ENCODE data around the gene ARHGAP22. TPM values are rescaled to one million over a fixed set of nuclear protein-coding genes. Genes with fewer than 3 reads are reported as not detected.
A peak's percentile ranks its signal among the peaks of the same experiment; 100 is the strongest.

The ARHGAP22 gene
- total RNA-seq, 1 donor from 2014 or later = 6.2 TPM

DNA sequence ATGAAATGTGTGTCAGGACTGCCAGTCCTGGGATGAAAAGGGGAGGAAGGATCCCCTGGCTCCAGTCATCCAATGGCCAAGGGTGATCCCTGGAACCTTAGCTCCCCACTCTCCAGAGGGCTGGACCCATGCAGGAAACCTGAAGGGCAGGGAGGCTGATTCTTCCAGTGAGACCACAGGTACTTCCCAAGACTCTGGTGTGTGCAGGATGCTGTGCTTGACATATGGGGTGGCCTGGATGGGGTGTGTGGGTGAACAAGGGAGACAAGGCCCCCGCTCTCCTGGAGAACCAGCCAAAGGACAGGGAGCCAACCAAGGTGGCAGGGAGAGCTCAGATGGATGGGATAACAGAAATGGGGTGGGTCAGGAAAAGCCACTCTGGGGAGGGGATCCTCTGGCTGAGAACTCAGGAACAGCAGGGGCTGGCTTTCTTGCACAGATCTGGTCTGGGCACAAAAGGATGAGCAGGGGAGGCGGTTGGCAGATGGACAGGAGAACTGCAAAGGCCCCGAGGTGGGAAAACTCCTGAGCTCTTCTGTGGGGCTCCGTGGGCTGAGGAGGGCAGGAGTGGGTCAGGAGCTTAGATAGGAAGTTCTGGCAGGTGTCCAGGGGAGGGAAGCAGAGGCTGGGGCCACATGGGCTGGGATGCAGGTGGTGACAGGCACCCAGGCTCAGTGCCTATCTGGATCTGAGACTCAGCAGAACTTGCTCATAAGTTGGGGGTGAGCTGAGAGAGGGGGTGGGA, 100.6 kb downstream of the ARHGAP22 start:
- Histone ChIP-seq H3K4me3 (ENCODE audit: insufficient read depth, low read depth, low read length) (no peak overlapping the region), H3K4me1 (ENCODE audit: insufficient read depth, low read length) (peaks cover under 1% of the 10 kb centered on the region), H3K36me3 (ENCODE audit: insufficient read depth, low read length) (peaks cover 2% of the 10 kb centered on the region), H3K79me2 (ENCODE audit: insufficient read depth, low read length) (peaks cover 66% of the 10 kb centered on the region), H3K9ac (ENCODE audit: low read length) (no peak overlapping the region), H2AFZ (ENCODE audit: low read depth, low read length) (no peak overlapping the region), H3K27me3 (ENCODE audit: insufficient read depth, low read length) (no peaks in the 10 kb centered on the region), H3K4me2 (ENCODE audit: low read length) (no peak overlapping the region), H3K9me3 (ENCODE audit: insufficient read depth, low read depth, low read length) (no peaks in the 10 kb centered on the region), H3K27ac (ENCODE audit: low read depth, low read length) (no peak overlapping the region), H4K20me1 (ENCODE audit: insufficient read depth, low read length) (peaks cover 68% of the 10 kb centered on the region)
- H3K27ac Mint-ChIP-seq (ENCODE audit: unreplicated experiment) = peak overlapping the region; percentile 26
- FAIRE-seq = no peak
- no peak for DNase-seq (ENCODE audit: low read depth)
- TF ChIP-seq, protein P1, sequence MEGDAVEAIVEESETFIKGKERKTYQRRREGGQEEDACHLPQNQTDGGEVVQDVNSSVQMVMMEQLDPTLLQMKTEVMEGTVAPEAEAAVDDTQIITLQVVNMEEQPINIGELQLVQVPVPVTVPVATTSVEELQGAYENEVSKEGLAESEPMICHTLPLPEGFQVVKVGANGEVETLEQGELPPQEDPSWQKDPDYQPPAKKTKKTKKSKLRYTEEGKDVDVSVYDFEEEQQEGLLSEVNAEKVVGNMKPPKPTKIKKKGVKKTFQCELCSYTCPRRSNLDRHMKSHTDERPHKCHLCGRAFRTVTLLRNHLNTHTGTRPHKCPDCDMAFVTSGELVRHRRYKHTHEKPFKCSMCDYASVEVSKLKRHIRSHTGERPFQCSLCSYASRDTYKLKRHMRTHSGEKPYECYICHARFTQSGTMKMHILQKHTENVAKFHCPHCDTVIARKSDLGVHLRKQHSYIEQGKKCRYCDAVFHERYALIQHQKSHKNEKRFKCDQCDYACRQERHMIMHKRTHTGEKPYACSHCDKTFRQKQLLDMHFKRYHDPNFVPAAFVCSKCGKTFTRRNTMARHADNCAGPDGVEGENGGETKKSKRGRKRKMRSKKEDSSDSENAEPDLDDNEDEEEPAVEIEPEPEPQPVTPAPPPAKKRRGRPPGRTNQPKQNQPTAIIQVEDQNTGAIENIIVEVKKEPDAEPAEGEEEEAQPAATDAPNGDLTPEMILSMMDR (IDR thresholded peaks at IDR 0.05; ENCODE audit: insufficient read depth, low read depth, low read length) = no peak
- no peak for TF ChIP-seq EZH2 (IDR thresholded peaks at IDR 0.05; ENCODE audit: insufficient read depth, low read length)
- peaks cover 14% of the 10 kb centered on the region for H3K27me3 Mint-ChIP-seq (ENCODE audit: low read depth, unreplicated experiment)
- H3K4me3 Mint-ChIP-seq (ENCODE audit: unreplicated experiment) = no peak overlapping the region
- H3K9me3 Mint-ChIP-seq (ENCODE audit: unreplicated experiment) = no peaks in the 10 kb centered on the region
- H3K36me3 Mint-ChIP-seq (ENCODE audit: low read depth, unreplicated experiment) = no peaks in the 10 kb centered on the region
- H3K4me1 Mint-ChIP-seq (ENCODE audit: low read depth, unreplicated experiment) = no peaks in the 10 kb centered on the region

- H3K79me2 ChIP-seq (ENCODE audit: insufficient read depth, low read length) = peaks cover 66% of the 10 kb centered on the region
- H3K4me3 ChIP-seq (ENCODE audit: insufficient read depth, low read depth, low read length) = no peak overlapping the region
- no peaks in the 10 kb centered on the region for H3K27me3 ChIP-seq (ENCODE audit: insufficient read depth, low read length)
- H4K20me1 ChIP-seq (ENCODE audit: insufficient read depth, low read length) = peaks cover 62% of the 10 kb centered on the region
- peaks cover 2% of the 10 kb centered on the region for H3K36me3 ChIP-seq (ENCODE audit: insufficient read depth, low read length)
- no peak for DNase-seq (ENCODE audit: low read depth)
- no peak for FAIRE-seq
- Mint-ChIP-seq H3K9me3 (ENCODE audit: unreplicated experiment) (no peaks in the 10 kb centered on the region), H3K36me3 (ENCODE audit: low read depth, unreplicated experiment) (no peaks in the 10 kb centered on the region), H3K4me3 (ENCODE audit: unreplicated experiment) (no peak overlapping the region), H3K27ac (ENCODE audit: unreplicated experiment) (no peak overlapping the region), H3K4me1 (ENCODE audit: low read depth, unreplicated experiment) (no peaks in the 10 kb centered on the region), H3K27me3 (ENCODE audit: low read depth, unreplicated experiment) (peaks cover 15% of the 10 kb centered on the region)
- TF ChIP-seq, protein P1 (IDR thresholded peaks at IDR 0.05; ENCODE audit: insufficient read depth, low read depth, low read length) = no peak
- no peak for TF ChIP-seq EZH2 (IDR thresholded peaks at IDR 0.05; ENCODE audit: insufficient read depth, low read length)
- H3K9me3 ChIP-seq (ENCODE audit: insufficient read depth, low read depth, low read length) = no peaks in the 10 kb centered on the region
- H3K27ac ChIP-seq (ENCODE audit: low read depth, low read length) = no peak overlapping the region
- H3K9ac ChIP-seq (ENCODE audit: low read length) = no peak overlapping the region
- H3K4me1 ChIP-seq (ENCODE audit: insufficient read depth, low read length) = peaks cover under 1% of the 10 kb centered on the region
- H2AFZ ChIP-seq (ENCODE audit: low read depth, low read length) = no peak overlapping the region
- H3K4me2 ChIP-seq (ENCODE audit: low read length) = no peak overlapping the region
Measured at GRCh38 chr10:48503293-48503911, 101.5 kb downstream of the ARHGAP22 start.

GRCh38 chr10:48502791-48503190, 102.1 kb downstream of the ARHGAP22 start:
- no peak overlapping the region for H3K4me3 Mint-ChIP-seq (ENCODE audit: unreplicated experiment)
- H3K27ac ChIP-seq (ENCODE audit: low read depth, low read length) = no peak overlapping the region
- H3K4me2 ChIP-seq (ENCODE audit: low read length) = no peak overlapping the region
- peaks cover 60% of the 10 kb centered on the region for H4K20me1 ChIP-seq (ENCODE audit: insufficient read depth, low read length)
- DNase-seq (ENCODE audit: low read depth) (no peak), FAIRE-seq (no peak)
- no peaks in the 10 kb centered on the region for H3K4me1 Mint-ChIP-seq (ENCODE audit: low read depth, unreplicated experiment)
- peaks cover 66% of the 10 kb centered on the region for H3K79me2 ChIP-seq (ENCODE audit: insufficient read depth, low read length)
- H3K9me3 Mint-ChIP-seq (ENCODE audit: unreplicated experiment) = no peaks in the 10 kb centered on the region
- peaks cover 15% of the 10 kb centered on the region for H3K27me3 Mint-ChIP-seq (ENCODE audit: low read depth, unreplicated experiment)
- H3K27ac Mint-ChIP-seq (ENCODE audit: unreplicated experiment) = no peak overlapping the region
- H3K4me3 ChIP-seq (ENCODE audit: insufficient read depth, low read depth, low read length) = no peak overlapping the region
- H3K9me3 ChIP-seq (ENCODE audit: insufficient read depth, low read depth, low read length) = no peaks in the 10 kb centered on the region
- H2AFZ ChIP-seq (ENCODE audit: low read depth, low read length) = no peak overlapping the region
- H3K9ac ChIP-seq (ENCODE audit: low read length) = no peak overlapping the region
- H3K27me3 ChIP-seq (ENCODE audit: insufficient read depth, low read length) = no peaks in the 10 kb centered on the region
- peaks cover 6% of the 10 kb centered on the region for H3K4me1 ChIP-seq (ENCODE audit: insufficient read depth, low read length)
- H3K36me3 Mint-ChIP-seq (ENCODE audit: low read depth, unreplicated experiment) = no peaks in the 10 kb centered on the region
- no peak for TF ChIP-seq EZH2 (IDR thresholded peaks at IDR 0.05; ENCODE audit: insufficient read depth, low read length)
- peaks cover 2% of the 10 kb centered on the region for H3K36me3 ChIP-seq (ENCODE audit: insufficient read depth, low read length)

All from astrocyte (in vitro differentiated cells and primary cell).